GM18520 (cell line): ENCODE results near the gene TXN.
"Not testable (repeated sequence)": the region's sequence is repeated elsewhere in the genome, so short reads cannot be mapped to it uniquely, and the experiment has no call there.

Experiments
- ATAC-seq: cut with Tn5 transposase; IDR thresholded peaks from one replicate; pipeline ENCODE4 v1.9.1; 2021; ENCODE audit not compliant: unreplicated experiment

The TXN gene

DNA sequence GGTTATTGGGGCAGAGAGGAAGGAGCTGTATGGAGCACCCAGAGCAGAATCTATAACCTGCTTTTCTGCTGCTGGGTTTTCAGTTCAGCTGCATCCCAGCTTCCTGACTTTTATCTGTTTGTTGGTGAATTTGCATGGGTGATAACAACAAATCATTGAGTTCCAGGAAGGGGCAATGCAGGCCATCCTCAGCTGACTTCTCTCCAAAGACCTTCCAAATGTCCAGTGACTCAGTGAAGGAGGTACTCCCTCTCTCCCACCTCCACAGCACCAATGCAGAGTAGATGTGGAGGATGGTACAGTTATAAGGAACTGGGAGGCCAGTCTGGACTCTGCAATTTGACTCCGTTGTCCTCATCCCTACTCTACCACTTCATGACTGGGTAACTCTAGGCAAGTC lies 1.6 kb upstream of the TXN start:
- ATAC-seq: no peak

GRCh38 chr9:110257097-110257841 lies 962 bp upstream of the TXN start:
- ATAC-seq: no peak

- ATAC-seq: no peak
These were observed 586 bp downstream of the TXN start for GRCh38 chr9:110255463-110256379.

GRCh38 chr9:110255034-110255462 lies 1.3 kb downstream of the TXN start:
- ATAC-seq: no peak

GRCh38 chr9:110254500-110254899 lies 1.8 kb downstream of the TXN start:
- ATAC-seq: no peak

DNA sequence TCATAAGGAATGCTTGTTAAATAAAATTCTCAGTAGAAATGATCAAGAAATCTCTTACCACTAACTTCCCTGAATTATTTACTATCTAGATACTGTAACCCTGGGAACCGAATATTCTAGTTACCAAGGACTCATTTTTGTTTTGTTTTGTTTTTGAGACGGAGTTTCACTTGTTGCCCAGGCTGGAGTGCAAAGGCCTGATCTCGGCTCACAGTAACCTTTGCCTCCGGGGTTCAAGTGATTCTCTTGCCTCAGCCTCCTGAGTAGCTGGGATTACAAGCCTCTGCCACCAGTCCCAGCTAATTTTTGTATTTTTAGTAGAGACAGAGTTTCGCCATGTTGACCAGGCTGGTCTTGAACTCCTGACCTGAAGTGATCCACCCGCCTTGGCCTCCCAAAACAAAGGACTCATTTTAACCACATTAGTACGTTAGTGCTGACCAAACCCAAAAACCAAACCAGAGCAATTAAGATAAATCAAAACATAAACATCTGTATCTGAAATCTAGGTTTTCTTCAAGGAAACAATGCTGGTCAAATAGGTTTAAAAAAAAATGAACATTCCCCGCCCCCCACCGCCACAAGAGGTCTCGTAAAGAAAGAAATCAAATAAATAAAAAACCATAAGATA lies 3.7 kb downstream of the TXN start:
- no peak for ATAC-seq

DNA sequence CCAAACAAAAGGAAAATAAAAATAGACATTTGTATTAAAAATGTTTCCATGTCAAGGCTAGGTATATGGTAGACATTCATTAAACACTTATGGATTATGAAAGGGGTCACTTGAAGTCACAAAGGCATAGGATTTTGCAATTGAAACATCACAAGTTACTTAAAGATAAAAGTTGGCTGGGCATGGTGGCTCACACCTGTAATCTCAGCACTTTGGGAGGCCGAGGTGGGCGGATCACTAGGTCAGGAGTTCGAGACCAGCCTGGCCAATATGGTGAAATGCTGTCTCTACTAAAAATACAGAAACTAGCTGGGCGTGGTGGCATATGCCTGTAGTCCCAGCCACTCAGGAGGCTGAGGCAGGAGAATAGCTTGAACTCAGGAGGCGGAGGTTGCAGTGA lies 4.5 kb downstream of the TXN start:
- not testable (repeated sequence) for ATAC-seq

- no peak for ATAC-seq
These were observed 5.1 kb downstream of the TXN start for GRCh38 chr9:110251212-110251611.

DNA sequence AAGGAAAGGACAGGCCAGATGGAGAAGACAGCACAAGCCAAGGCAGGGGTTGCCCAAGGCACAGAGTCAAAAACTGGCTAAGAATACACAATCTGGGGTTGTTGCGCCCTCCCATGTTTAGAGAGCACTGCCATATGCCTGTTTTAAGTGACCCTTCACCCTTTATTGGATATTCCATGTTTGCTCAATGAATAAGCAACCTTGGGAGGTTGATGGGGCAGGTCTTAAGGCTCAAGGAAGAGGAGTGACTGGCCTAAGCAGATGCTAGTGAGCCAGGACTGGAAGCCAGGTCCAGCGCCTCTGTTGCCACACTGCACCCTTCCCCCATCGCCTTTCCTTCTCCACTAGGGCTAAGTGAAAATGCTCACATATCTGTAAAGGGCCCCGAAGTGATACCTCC lies 6.7 kb downstream of the TXN start:
- ATAC-seq: no peak

GRCh38 chr9:110248361-110248760 lies 7.9 kb downstream of the TXN start:
- ATAC-seq: no peak

GRCh38 chr9:110246214-110246613 lies 10.1 kb downstream of the TXN start:
- ATAC-seq: no peak

DNA sequence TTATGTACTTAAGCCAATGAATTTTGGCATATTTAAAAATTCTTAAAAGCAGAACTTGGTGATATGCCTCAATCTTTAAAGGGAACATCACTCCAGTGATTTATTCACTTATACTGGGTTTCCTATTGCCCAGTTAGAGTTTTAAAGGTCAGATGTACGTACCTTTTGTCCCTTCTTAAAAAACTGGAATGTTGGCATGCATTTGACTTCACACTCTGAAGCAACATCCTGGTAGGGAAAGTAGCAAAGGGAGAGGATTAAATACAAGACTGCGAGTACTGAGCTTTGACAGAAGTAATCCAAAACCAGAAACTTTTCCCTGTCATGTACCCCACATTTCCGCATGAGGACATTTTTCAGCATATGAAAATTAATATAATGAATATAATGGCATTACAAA lies 11.7 kb downstream of the TXN start:
- ATAC-seq: no peak

- no peak for ATAC-seq
These were observed 14.4 kb downstream of the TXN start for GRCh38 chr9:110241858-110242321.

- no peak for ATAC-seq
These were observed 14.9 kb downstream of the TXN start for GRCh38 chr9:110241260-110241857.

- ATAC-seq: no peak
These were observed 16.1 kb downstream of the TXN start for GRCh38 chr9:110240198-110240597.

- no peak for ATAC-seq
These were observed 28.0 kb downstream of the TXN start for GRCh38 chr9:110228321-110228720.

- ATAC-seq: no peak
These were observed 31.7 kb downstream of the TXN start for GRCh38 chr9:110224583-110224982.

GRCh38 chr9:110220809-110221208 lies 35.5 kb downstream of the TXN start:
- no peak for ATAC-seq

DNA sequence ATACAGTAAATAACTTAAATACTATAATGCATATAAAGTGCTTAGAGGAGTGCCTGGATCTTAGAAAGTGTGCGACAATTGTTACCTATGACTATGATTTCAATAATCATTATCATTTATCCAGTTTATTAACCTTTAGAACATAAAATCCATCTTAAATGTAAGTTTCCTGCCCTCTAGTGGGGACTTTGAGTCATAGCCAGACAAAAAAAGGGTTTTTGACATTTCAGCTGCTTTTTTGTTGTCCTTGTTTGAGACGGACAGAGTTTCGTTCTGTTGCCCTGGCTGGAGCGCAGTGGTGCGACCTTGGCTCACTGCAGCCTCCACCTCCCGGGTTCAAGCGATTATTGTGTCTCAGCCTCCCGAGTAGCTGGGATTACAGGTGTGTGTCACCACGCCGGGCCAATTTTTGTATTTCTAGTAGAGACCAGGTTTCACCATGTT lies 38.6 kb downstream of the TXN start:
- no peak for ATAC-seq

GRCh38 chr9:110214586-110215355 lies 41.5 kb downstream of the TXN start:
- ATAC-seq: no peak
